PFSK-1 (cell line): ENCODE data around the gene SOD1.

ENCODE experiments used
- POLR2AphosphoS5 ChIP-seq: IDR thresholded peaks from 2 replicates; pipeline ENCODE4 v1.6.1; 2012; ENCODE audit warnings: low read depth, mild to moderate bottlenecking, control low read depth, low read length, moderate library complexity
- SIN3A ChIP-seq: IDR thresholded peaks from 2 replicates; pipeline ENCODE4 v1.6.1; 2012; ENCODE audit warnings: mild to moderate bottlenecking, low read length, moderate library complexity, borderline replicate concordance; ENCODE audit not compliant: insufficient read depth
- TAF1 ChIP-seq: IDR thresholded peaks from 2 replicates; pipeline ENCODE4 v1.6.1; 2012; ENCODE audit warnings: low read length, control low read depth, borderline replicate concordance; ENCODE audit not compliant: insufficient read depth

- no peak for TF ChIP-seq TAF1
- TF ChIP-seq SIN3A, result no peak
- TF ChIP-seq POLR2AphosphoS5, result no peak
Measured at GRCh38 chr21:31684918-31685317, 25.4 kb downstream of the SOD1 start.
